Left renal cortex interstitium (tissue), 4 donors: Measurements from ENCODE around the gene DDX27. TPM values are rescaled to one million over a fixed set of nuclear protein-coding genes. Genes with fewer than 3 reads are reported as not detected.
"Not testable (repeated sequence)": the region's sequence is repeated elsewhere in the genome, so short reads cannot be mapped to it uniquely, and the experiment has no call there.

Experiments used
- DNase-seq, 4 donors: peaks; one replicate each; pipeline ENCODE4 v3.0.0-alpha.2; 2013; ENCODE audit warnings: low read depth in 4 of 4, low spot score in 2 of 4, missing footprints in 1 of 4
- polyA plus RNA-seq, 4 donors: library from polyadenylated mRNA; unstranded; fragments of 120-200 nt; gene quantifications; one replicate each; pipeline ENCODE4 v1.2.1, GENCODE V29; 2013; ENCODE audit not compliant: insufficient read length in 4 of 4

The DDX27 gene
- polyA plus RNA-seq, 4 donors, result 45.2 to 52.3 (median 48.5) TPM

- DNase-seq, result no peak
Observed at GRCh38 chr20:49203746-49204145, 15.5 kb upstream of the DDX27 start.

- DNase-seq, result no peak
Observed at GRCh38 chr20:49207076-49207475, 12.1 kb upstream of the DDX27 start.

GRCh38 chr20:49210101-49210756 is 9.0 kb upstream of the DDX27 start:
- DNase-seq, result no peak

- no peak for DNase-seq
Observed at GRCh38 chr20:49210757-49211110, 8.5 kb upstream of the DDX27 start.

- no peak for DNase-seq
Observed at GRCh38 chr20:49214571-49214970, 4.6 kb upstream of the DDX27 start.

GRCh38 chr20:49215232-49215631 is 4.0 kb upstream of the DDX27 start:
- DNase-seq, result no peak

- peak; percentile 79 to 94 (median 82) for DNase-seq
Observed at GRCh38 chr20:49216991-49217578, 2.1 kb upstream of the DDX27 start.

GRCh38 chr20:49218739-49219090 is 501 bp upstream of the DDX27 start:
- not testable (repeated sequence) for DNase-seq

- DNase-seq, result no peak
Observed at GRCh38 chr20:49219924-49220831, 962 bp downstream of the DDX27 start.

- DNase-seq, result no peak
Observed at GRCh38 chr20:49225896-49226295, 6.7 kb downstream of the DDX27 start.

- DNase-seq, result no peak
Observed at GRCh38 chr20:49228676-49229075, 9.5 kb downstream of the DDX27 start.

- no peak for DNase-seq
Observed at GRCh38 chr20:49229381-49229780, 10.2 kb downstream of the DDX27 start.

- DNase-seq, result no peak
Observed at GRCh38 chr20:49230021-49230420, 10.8 kb downstream of the DDX27 start.

GRCh38 chr20:49230561-49231133 is 11.4 kb downstream of the DDX27 start:
- no peak for DNase-seq

- DNase-seq, result no peak
Observed at GRCh38 chr20:49231471-49231870, 12.3 kb downstream of the DDX27 start.

- no peak for DNase-seq
Observed at GRCh38 chr20:49233226-49233625, 14.0 kb downstream of the DDX27 start.

- DNase-seq, result no peak
Observed at GRCh38 chr20:49234831-49235230, 15.6 kb downstream of the DDX27 start.

GRCh38 chr20:49236301-49236700 is 17.1 kb downstream of the DDX27 start:
- no peak for DNase-seq

- no peak for DNase-seq
Observed at GRCh38 chr20:49237531-49237930, 18.3 kb downstream of the DDX27 start.

- DNase-seq, result peak in 2 of 4 donors; percentile 10 to 19
Observed at GRCh38 chr20:49245921-49246740, 26.9 kb downstream of the DDX27 start.
